Measurements from ENCODE around the gene OS9. TPM values are rescaled to one million over a fixed set of nuclear protein-coding genes. Genes with fewer than 3 reads are reported as not detected.

The OS9 gene
- total and polyA plus RNA-seq, 8 donors, result 177 to 254 (median 192) TPM

GRCh38 chr12:57745485-57745881 lies 51.6 kb downstream of the OS9 start:
- no peaks in the 10 kb centered on the region for H3K27me3 ChIP-seq
- WGBS, 2 donors, result 33% methylated on average over 8 of the region's 8 CpGs
- FAIRE-seq, result no peak
- no peaks in the 10 kb centered on the region for H3K9me3 ChIP-seq
- peak overlapping the region; percentile 62 to 69 (median 66) for H3K4me3 ChIP-seq
- DNase-seq, result peak in 1 of 6 donors; percentile 35
- peak overlapping the region; percentile 86 to 95 (median 91) for H3K27ac ChIP-seq
- TF ChIP-seq, protein P1, sequence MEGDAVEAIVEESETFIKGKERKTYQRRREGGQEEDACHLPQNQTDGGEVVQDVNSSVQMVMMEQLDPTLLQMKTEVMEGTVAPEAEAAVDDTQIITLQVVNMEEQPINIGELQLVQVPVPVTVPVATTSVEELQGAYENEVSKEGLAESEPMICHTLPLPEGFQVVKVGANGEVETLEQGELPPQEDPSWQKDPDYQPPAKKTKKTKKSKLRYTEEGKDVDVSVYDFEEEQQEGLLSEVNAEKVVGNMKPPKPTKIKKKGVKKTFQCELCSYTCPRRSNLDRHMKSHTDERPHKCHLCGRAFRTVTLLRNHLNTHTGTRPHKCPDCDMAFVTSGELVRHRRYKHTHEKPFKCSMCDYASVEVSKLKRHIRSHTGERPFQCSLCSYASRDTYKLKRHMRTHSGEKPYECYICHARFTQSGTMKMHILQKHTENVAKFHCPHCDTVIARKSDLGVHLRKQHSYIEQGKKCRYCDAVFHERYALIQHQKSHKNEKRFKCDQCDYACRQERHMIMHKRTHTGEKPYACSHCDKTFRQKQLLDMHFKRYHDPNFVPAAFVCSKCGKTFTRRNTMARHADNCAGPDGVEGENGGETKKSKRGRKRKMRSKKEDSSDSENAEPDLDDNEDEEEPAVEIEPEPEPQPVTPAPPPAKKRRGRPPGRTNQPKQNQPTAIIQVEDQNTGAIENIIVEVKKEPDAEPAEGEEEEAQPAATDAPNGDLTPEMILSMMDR (IDR thresholded peaks at IDR 0.05), result no peak
- H3K4me1 ChIP-seq, result peaks cover 0 to 8% (median 0%) of the 10 kb centered on the region in 3 donors
- H3K36me3 ChIP-seq, result peaks cover 0 to 23% (median 14%) of the 10 kb centered on the region in 3 donors
- intact Hi-C loops (cut with DNase I), result no loop called here
- peak; percentile 3 to 11 (median 4) for ATAC-seq

DNA sequence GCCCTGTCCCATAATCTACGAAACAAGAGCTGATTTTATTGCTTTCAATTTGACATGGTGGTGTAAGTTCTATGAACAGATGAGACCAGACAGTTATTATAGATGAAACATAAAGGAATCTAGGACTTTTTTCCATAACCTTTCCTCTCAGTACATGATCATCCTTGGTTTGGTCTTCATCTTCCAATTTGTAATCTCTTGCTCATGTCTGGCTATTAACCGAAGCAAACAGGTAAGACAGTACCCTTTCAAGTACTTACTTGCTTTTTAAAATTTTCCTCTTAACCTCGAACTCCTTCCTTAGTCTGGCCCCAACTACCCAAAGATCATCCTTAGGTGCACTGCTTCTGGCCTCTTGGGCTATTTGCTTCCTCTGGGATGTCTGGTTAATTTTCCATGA lies 52.1 kb downstream of the OS9 start:
- DNase-seq, result no peak
- ATAC-seq, result no peak
- H3K27ac ChIP-seq, result no peak overlapping the region
- H3K36me3 ChIP-seq, result peaks cover 0 to 25% (median 14%) of the 10 kb centered on the region in 3 donors
- intact Hi-C loops (cut with DNase I), result no loop called here
- H3K4me3 ChIP-seq, result peak overlapping the region in 1 of 4 donors; percentile 65
- FAIRE-seq, result no peak
- TF ChIP-seq, protein P1 (IDR thresholded peaks at IDR 0.05), result no peak
- H3K27me3 ChIP-seq, result no peaks in the 10 kb centered on the region
- H3K4me1 ChIP-seq, result peaks cover 0 to 10% (median 0%) of the 10 kb centered on the region in 3 donors
- no peaks in the 10 kb centered on the region for H3K9me3 ChIP-seq
- WGBS, 2 donors, result 73 to 87% methylated on average over 3 of the region's 3 CpGs

- DNase-seq (no peak), FAIRE-seq (no peak)
Observed at GRCh38 chr12:57749061-57749460, 55.1 kb downstream of the OS9 start.

GRCh38 chr12:57750561-57751431 lies 56.9 kb downstream of the OS9 start:
- 83% methylated on average over 15 of the region's 15 CpGs for WGBS, 2 donors
- DNase-seq (no peak), ATAC-seq (no peak), FAIRE-seq (no peak)
- Histone ChIP-seq H3K4me1 (peaks cover 0 to 14% (median 9%) of the 10 kb centered on the region in 3 donors), H3K27me3 (no peaks in the 10 kb centered on the region), H3K4me3 (peak overlapping the region in 3 of 4 donors; percentile 73 to 77 (median 74)), H3K9me3 (no peaks in the 10 kb centered on the region), H3K36me3 (peaks cover 0 to 25% (median 14%) of the 10 kb centered on the region in 3 donors), H3K27ac (peak overlapping the region in 2 of 4 donors; percentile 74 to 89)
- intact Hi-C loops (cut with DNase I), result no loop called here
- TF ChIP-seq, protein P1 (IDR thresholded peaks at IDR 0.05), result no peak

More at GRCh38 chr12:57749061-57749460, 55.1 kb downstream of the OS9 start:
- no peak overlapping the region for H3K4me3 ChIP-seq
- H3K27ac ChIP-seq, result no peak overlapping the region
- H3K9me3 ChIP-seq, result no peaks in the 10 kb centered on the region
- peaks cover 0 to 25% (median 14%) of the 10 kb centered on the region in 3 donors for H3K36me3 ChIP-seq
- H3K27me3 ChIP-seq, result no peaks in the 10 kb centered on the region
- TF ChIP-seq, protein P1 (IDR thresholded peaks at IDR 0.05), result no peak
- no peak for ATAC-seq
- WGBS, 2 donors, result 89 to 92% methylated on average over 5 of the region's 5 CpGs
- intact Hi-C loops (cut with DNase I), result no loop called here
- H3K4me1 ChIP-seq, result peaks cover 0 to 18% (median 9%) of the 10 kb centered on the region in 3 donors
